NCI-H446 (cell line): Measurements from ENCODE around the gene SDK1.
A peak's percentile ranks its signal among the peaks of the same experiment; 100 is the strongest.

Experiments used
- DNase-seq, 2 experiments: peaks; one replicate each; lab custom pipeline; 2025; lab: John Stamatoyannopoulos, UW

SDK1 gene

DNA sequence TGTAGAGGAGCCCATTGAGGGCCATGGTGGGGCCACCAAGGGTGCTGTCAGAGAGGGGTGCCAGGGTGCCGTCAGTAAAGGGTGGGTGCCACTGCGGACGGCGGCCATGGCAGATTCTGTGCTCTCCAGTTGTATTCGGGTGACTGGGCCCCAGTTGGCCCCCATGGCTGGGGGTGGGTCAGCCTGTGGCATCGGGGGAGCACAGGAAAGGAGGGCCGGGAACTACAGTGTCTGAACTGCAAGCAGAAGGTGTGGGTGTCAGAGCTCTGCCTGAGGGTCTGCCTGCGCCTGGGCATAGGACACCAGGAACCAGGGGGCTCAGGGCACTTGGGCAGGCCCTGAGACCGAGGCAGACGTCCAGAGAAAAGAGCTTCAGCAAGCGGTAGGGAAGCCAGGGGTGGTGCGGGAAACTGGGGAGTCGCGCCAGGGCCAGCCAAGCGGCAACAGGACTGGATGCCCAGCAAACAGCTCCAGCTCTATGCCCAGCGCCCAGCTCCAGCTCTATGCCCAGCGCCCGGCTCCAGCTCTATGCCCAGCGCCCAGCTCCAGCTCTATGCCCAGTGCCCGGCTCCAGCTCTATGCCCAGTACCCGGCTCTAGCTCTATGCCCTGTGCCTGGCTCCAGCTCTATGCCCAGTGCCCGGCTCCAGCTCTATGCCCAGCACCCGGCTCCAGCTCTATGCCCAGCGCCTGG, 878.8 kb downstream of the SDK1 start:
- no peak for DNase-seq

DNA sequence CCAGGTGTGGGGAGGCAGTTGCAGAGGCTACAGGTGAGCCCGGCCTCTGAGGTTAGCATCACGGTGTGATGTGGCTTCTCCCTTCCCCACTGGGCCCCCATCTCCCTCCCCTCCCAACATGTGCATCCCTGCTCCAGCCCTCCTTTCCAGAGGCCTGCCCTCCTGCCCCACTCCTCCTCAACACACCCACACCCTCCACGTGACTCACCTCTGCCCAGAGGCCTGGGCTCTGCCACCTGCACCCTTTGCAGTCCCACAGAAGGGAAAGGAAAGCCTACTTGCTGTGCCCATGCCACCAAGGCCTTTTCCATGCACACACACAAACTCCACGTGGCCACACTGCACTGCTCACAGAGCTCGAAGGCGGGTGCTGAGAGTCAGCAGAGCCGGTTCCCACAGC, 880.4 kb downstream of the SDK1 start:
- no peak for DNase-seq

DNA sequence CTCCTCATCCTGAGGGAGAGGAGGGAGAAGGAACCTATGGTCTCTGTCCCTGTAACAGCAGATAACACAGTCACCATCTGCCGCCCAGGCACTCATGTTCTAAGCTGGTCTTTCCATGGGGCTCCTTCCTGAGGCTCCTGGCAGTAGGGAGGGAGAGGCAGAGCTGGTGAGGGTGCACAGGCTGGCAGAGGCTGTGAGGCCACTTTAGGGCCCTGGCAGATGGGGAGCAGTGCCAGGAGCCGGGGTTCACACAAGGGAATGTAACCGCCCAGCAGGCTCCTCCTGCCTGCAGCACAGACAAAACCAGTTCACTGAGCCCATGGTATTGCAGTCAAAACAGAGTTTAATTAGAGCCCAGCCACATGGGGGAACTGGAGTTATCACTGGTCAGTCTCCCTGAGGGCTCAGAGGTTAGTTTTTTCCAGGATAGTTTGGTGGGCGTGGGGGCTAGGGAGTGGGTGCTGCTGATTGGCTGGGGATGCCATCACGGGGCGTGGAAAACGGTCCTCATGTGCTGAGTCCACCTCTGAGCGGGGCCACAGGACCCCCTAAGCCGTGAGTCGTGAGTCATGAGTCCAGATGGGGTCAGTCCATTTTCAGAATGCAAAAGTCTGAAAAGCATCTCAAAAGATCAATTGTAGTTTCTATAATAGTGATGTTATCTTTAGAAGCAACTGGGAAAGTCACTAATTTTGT, 881.7 kb downstream of the SDK1 start:
- no peak for DNase-seq

DNA sequence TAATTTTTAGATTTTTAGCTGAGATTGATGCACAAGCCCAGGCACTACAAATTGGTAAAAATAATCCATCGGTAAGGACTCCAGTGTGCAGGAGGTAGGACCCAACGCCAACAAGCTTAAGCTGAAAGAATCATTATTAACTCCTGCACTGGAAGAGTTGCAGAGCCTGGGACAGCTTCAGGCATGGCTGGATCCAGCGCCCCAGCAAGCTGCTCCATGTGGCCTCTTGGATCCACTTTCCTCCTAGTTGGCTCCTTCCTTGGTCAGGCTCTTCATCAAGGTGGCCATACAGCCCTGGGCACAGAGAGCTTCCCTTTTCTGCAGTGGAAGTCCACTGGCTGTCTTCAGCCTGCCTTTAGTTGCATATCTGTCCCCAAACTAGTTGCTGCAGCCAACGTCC, 883.6 kb downstream of the SDK1 start:
- DNase-seq: no peak

DNA sequence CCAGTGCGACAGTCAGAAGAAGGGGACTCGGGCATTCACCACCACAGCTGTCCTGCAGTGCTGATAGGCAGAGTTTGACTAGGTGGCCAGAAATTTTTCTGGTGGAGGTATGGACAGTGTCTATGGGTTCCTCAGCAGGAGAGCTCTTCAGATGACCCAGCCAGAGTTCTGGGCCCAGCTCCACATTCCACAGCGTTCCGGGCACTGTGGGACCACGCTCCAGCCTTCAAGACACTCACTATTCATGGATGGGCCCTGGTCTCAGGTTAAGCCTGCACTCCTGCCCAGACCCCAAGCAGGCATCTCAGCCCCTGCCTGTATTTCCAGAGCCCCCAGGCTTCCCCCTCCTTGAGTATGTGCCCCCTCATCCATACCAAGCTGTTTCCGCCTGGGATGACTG, 884.1 kb downstream of the SDK1 start:
- no peak for DNase-seq

DNA sequence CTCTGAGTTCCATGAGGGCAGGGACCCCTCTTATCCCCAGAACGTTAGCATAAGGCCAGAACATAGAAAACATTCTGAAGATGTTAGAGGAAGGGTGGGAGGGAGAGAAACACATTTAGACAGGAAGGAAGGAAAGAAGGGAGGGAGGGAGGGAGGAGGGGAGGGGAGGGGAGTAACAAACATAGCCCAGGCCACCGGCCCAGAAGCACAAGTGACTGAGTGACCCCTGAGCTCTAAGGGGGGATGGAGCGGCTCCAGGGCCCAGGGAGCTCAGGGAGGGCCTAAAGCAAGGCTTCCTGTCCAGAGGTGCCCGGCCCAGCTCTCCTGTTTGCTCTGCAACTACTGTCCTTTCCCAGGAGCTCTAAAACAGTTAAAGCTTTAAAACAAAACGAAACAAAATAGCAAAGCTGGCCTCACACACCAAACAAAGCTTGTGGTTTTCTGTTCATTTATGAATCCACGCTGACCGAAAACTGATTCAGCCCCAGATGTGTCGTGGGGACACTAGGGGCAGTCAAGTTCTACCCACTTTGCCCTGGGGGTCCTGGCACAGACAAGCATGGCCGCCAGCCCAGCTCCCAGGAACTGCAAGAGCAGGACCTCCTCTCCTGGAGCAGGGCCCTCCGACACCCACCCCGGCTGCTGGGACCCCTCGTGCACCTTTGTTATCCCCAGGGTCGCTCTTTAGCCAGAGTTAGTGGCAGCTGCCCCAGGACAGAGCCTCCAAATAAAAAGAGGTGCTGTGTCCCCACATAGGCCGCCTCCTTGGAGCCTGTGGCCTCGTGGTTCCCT, 884.9 kb downstream of the SDK1 start:
- DNase-seq: no peak

DNA sequence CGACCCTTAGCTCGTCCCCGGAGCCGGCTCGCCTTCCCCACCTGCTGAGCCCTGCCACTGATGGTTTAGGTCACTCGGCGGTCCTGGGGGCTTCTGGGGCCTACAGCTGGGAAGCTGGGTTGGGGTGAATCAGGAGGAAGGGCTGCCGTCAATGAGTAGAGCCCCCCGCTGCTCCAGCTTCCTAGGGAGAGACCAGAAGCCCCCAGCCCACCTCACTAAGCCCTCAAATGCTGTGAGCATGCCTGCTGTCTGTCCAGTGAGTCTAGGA, 885.4 kb downstream of the SDK1 start:
- DNase-seq: no peak

DNA sequence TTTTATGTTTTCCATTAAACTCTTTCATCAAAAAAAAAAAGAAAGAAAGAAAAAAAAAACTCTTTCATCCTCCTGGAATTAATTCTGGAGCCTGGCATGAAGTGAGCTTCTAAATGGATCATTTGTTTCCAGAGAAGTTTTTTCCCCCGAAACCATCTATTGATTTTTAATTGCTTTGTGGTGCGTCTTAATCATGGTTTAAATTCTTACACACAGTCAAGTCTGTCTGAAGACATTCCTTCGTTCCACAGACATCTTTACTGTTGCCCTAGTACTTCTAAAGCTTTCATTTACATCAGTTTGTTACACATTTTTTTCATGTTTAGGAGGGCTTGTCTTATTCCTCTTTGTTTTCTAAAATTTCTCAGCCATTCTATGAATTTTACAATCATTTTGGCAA, 887.6 kb downstream of the SDK1 start:
- DNase-seq: no peak

DNA sequence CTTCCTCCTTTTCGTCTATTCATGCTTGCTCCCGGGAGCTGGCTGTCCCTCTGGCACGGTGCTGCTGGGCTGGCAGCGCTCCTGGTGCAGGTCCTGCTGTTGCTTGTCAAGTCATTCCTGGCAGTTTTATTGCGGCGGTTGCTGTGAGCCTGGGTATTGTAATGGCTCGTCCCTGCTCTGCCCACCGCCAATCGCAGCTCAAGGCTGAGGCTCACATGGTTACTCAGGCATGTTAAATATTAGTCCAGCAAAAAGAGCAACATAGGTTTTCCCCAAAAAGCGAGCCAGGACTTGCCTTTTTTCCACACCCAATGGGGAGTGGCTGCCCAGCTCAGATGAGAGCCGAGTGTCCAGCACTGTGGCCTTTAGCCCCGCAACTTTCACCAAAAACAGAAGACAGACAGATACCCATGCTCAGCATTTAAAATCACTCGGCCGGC, 888.1 kb downstream of the SDK1 start:
- peak; percentile 15 to 35 for DNase-seq

DNA sequence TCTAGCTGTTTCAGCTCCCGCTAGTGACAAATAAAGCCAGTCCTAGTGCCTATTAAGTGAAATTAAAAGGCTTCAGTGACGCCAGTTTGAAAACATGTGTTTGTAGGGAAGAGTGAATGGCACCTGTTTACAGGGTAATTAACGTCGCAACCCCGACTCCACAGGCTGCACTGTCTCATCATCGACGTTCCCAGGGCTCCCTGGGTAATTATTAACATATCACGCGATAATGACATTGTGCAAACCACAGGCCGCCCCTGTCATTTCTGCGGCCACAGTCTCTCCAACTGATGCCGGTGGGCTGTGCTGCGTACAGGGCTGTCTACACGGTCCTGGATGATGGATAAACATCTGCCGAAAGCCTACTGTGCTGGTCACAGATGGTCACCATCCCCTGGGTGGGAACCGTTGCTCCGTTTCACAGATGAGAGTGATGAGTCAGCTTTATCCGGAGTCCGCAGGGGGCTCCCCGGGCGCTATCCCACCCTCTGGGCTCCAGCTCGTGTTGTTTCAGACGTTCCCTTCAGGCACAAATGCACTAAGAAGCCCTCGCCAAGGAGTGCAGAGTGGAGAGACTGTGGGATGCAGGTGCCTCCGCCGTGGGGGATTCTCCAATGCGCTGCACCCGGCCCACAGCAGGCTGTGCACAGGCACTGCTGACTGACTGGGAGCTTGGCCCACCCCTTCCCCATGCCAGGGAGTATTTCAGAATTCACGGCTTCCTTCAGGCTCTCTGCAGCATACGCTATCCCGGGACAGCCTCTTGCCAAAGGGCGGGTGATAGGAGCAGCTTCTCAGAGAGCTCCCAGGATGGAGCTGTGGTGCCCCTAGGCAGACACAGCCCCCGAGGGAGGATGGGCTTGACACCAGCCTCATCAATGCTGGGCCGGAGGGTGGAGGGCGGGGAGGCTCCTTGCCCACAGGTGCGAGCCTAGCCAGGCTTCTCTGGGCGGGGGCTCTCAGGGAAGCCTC, 889.2 kb downstream of the SDK1 start:
- DNase-seq: no peak

DNA sequence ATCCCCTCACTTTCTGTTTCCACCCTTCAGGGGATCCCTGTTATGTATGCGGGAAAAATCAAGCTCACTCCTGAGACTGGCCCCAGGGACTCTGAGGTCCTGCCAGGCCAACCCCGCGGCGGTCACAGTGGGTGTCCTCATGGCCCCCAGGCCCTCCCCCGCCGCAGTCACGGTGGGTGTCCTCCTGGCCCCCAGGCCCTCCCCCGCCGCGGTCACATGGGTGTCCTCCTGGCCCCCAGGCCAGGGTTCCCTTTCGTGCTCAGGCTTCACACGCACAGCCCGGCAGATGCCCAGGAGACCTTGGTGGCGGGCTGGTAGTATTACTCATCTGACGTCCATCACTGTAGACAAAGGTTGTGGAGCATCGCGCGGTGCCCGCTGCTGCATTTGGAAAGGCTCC, 890.0 kb downstream of the SDK1 start:
- no peak for DNase-seq

DNA sequence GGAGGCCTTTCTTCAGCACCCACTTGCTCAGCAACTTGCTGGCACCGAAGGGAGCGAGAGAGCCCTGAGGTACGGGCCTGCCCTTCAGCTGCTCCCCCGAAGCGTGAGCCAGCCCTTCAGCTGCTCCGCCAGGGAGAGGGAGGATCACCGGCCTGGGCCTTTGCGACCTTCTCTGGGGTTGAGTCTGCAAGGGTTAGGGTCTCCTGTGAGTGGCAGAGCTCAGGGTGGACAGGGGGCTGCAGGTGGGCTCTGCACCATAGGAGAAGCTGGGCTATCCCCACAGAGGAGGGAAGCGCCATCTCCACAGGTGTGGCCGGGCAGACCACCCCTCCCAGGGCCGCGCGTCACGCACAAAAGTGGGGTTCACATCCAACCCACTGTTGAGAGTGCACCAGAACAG, 890.5 kb downstream of the SDK1 start:
- DNase-seq: no peak

DNA sequence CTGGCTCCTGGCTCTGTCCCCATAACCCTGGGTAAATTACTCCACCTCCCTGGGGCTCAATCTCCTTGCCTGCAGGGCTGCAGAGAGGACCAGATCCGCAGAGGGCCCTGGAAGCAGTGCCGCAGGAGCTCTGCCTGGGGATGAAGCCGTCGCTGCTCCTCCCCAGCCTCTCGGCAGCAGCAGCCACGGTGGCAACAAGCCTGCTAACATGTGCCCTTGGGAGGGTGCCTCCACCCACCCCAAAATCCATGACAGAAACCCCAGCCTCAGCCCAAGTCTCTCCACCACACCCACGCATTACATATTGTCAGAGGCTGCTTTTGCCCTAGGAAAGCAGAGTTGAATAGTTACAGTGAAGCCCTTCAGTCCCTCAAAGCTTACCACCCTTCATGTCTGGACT, 894.6 kb downstream of the SDK1 start:
- no peak for DNase-seq

DNA sequence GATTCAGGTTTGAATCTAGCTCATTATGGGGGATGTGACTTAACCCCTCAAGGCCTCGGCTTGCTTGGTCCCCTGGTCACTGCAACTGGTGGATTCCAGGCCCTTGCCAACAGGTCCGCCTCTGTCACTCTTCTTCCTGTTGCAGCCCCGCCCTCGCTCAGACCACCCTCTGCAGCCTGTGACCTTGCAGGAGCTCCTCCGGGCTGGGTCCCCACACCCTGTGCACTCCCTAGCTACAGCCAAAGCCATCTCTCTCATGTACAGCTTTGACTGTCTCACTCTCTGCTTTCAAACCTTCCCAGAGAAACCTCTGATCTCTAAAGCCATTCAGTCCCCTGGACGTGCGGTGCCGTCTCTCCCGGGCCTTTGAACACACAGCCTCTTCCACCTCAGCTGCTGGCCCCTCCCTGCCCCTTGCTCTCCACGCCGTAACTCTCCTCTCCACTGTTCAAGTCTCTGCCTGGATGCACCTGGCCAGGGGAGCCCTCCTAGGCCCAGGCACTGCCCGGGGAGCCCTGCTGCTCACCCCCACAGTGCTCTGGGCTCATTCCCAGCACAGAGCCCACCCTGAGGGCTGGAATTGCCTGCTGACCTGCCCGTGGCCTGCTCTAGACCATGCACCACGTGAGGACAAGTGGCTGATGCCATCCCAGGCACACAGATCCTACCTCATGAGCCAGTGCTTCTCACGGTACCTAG, 895.2 kb downstream of the SDK1 start:
- no peak for DNase-seq

DNA sequence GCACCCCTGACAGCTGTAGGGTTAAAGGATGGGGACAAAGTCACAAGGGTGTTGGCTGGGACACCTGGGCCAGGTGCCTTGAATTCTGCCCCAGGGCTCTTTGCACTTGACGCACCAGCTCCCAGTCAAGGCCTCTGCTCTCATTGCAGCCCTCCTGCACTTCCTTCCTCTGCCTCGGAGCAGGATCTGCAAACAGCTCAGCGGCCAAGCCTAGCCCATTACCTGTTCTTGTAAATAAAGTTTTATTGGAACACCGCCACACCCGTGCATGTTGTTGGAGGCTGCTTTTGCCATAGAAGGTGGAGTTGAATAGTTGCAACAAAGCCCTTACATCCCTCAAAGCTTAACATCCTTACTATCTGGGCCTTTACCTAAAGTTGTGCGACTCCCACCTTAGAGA, 897.2 kb downstream of the SDK1 start:
- DNase-seq: no peak

DNA sequence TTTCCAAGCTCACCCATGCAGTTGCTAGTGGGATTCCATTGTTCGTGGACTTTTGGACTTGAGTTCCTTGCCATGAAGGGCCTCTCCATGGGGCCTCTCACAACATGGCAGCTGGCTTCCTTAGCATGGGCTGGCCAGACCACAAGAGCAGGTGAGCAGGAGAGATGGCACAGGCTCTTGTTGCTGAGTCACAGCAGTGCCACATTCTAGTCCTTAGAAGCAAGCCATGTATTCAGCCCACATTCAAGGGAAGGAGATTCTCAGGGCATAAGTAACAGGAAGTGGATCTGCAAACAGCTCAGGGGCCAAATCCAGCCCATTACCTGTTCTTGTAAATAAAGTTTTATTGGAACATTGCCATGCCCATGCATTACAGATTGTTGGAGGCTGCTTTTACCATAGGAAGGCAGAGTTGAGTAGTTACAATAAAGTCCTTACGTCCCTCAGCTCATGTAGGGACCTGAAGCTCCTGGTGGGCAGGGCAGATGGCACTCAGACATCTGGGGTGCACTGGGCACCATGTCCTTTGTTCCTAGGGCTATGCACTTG, 899.6 kb downstream of the SDK1 start:
- no peak for DNase-seq

DNA sequence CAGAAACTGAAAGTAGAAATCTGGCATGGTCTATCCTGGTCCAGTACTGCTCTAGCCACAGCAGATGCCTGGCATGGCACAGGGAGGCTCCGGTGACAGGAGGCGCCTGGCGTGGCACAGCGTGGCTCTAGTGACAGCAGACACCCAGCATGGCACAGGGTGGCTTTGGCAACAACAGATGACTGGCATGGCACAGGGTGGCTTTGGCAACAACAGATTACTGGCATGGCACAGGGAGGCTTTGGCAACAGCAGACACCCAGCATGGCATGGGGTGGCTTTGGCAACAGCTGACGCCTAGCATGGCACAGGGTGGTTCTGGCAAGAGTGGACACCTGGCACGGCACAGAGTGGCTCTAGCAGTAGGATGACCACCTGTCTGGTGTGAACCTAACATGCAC, 900.5 kb downstream of the SDK1 start:
- DNase-seq: no peak

DNA sequence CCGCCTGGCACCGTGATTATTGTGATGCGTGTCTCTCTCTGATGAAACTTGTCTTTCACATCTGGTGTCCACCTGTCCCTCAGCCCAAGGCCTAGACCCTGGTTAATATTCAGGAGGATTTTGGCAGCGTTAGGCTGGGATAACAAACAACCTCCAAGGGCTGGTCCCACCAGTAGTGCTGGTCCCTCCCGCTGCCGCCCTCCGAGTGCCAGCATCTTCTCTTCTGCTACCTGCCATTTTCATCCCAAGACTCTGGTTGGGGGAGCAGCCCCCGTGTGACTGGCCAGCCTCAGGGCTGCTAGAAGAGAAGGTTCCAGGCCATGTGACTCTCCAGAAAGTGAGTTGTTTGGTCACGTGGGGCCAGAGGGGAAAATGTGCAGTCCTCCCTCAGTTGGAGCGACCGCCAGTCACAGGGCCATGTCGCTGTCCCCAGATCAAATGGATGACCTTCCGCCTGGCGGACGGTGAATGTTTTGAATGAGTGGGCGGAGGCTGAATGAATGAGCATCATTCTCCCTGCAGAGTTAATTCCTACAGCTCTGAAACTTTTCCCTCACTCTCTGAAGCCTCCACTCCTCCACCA, 901.2 kb downstream of the SDK1 start:
- no peak for DNase-seq

DNA sequence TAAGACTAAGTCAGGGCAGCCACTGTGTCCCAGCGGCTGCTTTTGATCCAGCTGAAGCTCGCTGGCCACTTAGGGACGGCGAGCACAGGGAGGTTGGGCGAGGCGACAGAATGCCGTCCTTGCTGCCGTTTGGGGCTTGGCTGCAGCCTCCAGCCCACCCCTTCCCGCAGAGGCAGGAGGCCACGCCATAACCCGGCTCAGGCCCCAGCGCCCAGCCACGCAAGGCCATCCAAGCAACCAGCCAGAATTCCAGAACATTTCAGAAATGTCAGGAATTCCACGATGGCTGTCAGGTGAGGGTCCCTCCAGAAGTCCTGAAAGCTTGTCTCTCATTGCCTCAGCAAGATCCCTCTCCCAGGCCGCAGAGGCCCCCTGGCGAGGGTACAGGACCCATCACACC, 901.9 kb downstream of the SDK1 start:
- DNase-seq: no peak

DNA sequence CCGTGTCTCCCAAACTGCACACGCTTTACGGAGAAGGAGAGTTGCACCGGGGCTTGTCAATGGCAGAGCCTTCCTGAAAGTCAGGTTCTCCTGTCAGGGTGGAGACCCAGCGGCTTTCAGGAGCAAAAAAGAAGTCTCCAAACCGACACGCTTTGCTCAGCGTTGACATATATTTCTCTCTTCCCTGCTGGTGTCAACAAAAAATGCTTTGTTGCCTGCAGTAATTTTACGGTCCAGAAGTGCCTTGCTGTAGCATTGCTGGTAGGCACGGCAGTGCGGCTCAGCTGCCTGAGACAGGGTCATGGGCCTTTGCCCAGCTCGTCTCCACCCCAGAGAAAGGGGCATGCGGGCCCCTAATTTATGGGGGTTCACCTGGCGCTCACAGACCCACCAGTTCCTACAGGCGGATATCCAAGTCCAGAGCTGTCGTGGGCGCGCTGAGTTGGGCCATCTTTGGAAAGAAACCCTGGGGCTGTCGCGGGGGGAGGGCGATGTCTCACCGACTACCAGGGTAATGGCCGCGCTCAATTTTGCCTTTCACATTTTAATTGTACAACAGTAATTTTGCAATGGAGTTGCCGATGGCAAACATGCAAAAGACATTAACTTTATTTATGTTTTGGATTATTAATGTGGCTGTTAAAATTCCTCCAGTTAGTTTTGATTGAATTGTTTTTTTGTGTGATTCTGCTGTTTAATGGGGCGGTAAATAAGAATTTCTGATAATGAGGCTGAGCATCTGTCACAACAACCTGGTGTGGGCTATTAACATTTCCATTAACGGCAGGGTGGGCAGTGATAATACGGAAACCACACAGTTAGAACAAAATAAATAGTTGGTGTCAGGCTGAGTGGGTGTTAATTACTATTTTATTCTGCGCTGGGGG, 902.8 kb downstream of the SDK1 start:
- no peak for DNase-seq
